SKM-1 treated with dmso at 0.1 percent for 144 hours (cell line): ENCODE measurements around the gene ARL6IP6.
A peak's percentile ranks its signal among the peaks of the same experiment; 100 is the strongest.

Source experiments
- DNase-seq: peaks from one replicate; lab custom pipeline; 2025; ENCODE audit not compliant: unreplicated experiment; lab: John Stamatoyannopoulos, UW

ARL6IP6 gene

DNA sequence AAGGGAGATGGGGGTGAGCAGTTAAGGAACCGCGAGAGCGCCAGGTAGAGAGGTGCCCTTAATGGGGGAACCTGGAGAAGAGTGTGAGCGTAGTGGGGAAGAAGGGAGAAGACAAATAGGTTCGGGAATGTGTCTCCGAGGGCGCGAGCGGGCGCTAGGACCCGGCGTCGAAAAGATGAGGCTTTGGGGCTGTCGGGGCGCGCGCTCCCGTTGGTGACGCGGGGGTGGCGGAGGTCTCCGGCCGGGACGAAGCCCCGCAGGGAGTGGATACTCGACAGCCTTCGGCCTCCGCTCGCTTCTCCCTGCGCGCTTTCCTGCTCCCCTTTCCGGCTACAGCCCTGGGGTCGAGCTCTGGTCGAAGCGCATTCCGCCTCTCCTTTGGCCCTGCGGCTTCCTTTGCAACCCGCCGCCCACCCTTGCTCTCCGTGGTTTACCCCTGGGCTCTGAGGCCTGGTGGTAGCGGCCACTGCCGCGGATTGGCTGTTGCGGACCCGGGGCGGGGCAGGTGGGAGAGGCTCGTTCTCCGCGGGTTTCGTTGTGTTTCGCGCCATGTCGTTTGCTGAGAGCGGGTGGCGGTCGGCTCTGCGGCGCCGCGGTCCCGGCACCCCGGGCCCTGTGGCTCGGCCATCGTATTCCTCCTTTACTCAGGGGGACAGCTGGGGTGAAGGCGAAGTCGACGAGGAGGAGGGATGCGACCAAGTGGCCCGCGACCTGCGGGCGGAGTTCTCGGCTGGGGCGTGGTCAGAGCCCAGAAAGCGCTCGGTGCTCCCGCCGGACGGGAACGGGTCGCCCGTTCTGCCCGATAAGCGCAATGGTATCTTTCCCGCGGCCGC, at the start of gene ARL6IP6:
Gene ARL6IP6, plus strand, starts transcription at position 545 of the 833 bp plus-strand sequence. Its CDS starts 5 bp downstream, at position 550.
- DNase-seq, result peak; percentile 92

DNA sequence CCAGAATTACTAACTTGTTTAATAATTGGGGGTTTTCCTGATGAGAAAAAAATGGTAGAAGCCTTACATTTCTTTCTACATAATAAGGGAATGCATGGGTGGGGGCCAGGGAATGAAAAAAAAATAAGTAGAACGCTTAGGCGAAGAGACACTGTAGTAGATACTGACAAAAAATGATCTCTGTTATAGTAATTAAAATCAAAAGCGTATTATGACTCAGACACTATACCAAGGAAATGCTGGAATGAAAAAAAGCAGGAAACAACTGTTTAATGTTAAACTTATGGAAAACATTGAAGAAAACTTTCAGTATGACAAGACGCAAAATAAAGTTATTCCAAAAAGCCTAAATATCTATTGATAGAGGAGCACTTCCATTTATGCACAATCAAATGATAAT, 44.1 kb upstream of the ARL6IP6 start:
- no peak for DNase-seq

DNA sequence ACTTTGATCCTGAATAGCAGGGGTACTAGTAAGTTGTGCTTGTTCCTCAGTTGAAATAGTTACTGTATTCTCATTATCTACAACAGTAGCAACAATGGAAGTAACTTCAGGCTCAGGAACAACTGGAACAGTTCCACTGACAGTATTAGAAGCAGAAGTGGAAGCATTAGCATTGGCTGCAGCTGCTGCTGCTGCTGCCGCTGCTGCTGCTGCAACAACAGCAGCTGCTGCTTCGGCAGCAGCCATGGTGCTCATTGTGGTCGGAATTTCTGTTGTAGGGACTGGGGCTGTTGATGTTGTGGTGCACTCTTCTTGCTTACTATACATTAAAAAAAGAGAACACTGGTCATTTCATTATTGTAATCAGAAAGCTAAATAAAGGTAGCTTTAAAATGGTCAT, 42.0 kb upstream of the ARL6IP6 start:
- DNase-seq, result no peak

DNA sequence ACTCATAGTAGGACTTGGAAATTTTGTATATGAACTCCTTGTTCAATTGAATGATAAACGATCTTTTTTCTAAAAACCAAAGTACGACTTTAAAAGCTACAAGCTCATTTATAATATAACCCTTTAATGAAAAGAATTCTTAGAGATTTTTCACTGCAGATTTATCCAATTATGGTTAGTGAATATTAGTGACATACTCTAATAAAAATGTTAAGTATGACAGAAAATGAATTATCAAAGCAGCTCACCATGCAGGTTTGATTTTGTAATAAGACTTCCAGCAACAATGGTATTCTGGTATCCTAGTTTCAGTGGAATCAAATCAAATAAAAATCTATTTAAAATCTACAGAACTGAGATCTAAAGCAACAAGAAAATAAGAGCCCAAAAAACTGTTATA, 39.6 kb upstream of the ARL6IP6 start:
- no peak for DNase-seq

DNA sequence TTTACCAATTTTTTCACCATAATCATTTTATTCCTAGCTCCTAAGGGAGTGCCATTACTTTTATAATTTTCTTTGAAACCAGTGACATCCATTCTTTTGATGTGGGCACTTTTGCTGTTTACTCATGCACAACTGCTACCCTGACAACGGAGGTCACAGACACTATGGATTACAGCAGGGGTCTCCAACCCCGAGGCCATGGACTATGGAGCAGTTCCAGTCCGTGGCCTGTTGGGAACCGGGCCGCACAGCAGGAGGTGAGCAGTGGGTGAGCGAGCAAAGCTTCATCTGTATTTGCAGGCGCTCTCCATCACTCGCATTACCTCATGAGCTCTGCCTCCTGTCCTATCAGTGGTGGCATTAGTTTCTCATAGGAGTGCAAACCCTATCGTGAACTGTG, 35.8 kb upstream of the ARL6IP6 start:
- DNase-seq, result no peak

DNA sequence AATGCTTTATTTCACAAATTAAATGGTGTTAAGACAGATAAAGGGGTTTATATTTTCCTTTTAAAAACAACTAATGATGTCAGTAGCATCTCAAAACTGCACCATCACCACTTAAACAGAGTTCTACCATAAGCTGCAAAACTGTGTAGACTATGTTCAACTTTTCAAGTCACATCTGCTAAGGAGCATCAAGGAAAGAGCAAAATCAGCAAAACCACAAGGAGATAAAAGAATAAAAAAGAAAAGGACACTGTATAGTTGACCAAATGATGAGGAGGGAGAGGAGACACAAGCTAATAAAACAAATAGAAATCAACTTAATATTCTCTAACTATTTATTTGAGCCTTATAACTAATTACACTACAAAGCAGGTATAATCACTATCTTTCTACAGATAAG, 35.0 kb upstream of the ARL6IP6 start:
- DNase-seq, result no peak

DNA sequence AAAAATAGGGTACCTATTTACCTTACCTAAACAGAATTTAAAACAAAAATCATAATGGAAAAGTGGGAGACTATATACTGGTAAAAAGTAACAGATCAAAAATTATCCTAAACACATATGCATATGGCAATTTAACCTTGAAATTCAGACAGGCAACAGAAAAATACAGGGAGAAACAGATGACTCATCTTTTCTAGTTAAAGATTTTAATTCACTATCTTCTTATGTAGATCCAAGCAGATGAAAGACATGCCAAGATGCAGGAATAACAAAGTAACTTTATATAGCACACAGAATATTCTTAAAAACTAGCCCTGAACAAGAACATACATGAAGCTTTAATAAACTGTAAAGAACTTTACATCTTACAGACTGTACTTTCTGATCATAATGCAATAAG, 32.1 kb upstream of the ARL6IP6 start:
- DNase-seq, result no peak

DNA sequence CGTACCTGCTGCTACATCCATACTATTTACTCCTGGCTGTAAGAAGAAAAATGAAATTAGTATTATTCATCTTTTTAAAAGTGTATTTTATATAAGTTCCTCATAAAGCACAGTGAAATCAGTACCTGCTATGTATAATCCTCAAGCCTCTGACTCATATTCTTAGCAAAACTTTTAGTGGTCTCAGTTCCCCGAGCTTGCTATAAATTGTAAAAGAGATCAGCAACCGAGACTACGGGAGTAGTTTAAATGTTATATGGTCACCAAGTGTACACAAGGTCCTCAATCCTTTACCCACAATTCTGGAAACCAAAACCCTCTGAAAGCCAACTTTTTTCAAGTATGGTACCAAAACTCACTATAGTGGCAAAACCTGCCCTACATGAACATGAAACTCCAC, 25.4 kb upstream of the ARL6IP6 start:
- no peak for DNase-seq

DNA sequence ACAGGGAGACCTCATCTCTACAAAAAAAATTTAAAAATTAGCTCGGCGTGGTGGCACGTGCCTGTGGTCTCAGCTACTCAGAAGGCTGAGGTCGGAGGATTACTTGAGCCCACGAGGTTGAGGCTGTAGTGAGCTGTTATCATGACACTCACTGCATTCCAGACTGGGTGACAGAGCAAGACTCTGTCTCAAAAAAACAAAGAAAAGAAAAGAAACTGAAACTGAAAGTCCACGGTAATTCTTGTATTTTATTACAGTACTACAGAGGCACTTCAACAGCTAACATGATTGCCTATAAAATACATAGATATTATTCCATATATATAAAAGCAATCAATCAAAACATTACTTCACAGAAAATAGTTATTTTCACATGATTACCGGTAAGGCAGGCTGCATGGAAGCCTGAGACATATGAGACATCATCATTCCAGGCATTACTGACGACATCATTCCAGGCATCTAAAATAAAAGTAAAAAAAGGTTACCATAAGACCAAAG, 24.2 kb upstream of the ARL6IP6 start:
- DNase-seq, result no peak

DNA sequence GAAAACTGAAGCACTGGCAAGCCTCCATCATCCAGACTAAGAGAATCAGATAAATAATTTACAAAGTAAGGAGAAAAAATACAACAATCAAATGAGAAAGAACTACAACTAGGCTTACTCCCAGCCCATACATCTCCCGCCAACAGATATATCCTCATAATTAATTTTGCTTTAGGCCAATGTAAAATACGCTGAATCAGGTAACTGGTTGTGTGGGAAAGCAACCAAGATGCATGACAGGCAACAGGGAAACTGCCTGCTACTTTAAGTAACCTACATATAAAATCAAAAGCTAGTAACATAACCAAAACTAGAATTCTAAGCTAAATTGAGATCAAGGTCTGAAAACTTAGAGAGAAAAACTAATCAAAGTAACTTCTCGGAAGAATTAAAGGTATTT, 22.7 kb upstream of the ARL6IP6 start:
- no peak for DNase-seq

DNA sequence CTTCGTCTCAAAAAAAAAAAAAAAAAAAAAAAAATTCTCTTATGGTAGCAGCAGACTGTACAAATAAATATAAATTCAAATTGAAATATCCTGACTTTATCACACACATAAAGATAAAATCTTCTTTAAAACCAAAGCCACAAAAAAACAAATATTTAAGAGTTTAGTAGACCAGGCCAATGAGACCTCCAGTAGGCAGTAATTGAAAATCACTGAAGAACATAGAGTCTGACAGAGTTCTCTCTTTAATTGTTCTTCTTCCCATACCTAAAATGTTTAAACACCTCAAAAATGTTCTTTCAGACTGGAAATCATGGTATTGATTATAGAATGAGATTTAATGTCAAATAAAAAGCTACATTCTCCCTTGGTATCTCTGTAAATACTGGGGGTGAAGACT, 21.9 kb upstream of the ARL6IP6 start:
- DNase-seq, result no peak

DNA sequence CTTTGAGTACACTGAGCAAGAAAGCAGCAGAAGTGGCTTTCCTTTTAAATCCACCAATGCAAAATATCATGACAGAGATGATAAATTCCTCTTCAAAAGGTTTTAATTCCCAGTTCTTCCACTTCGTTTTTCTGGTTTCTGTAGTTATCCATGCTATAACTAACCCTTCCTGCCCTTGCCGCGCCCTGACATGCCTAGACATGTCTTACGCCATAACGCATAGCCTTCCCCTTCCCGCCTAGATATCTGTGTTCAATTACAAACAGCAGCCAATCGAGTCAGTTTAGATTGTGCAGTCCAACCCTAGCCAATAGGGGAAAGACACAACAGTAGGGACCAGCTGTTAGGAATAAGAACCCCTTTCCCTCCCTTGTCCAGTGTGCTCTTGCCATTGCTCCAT, 17.2 kb upstream of the ARL6IP6 start:
- DNase-seq, result no peak

DNA sequence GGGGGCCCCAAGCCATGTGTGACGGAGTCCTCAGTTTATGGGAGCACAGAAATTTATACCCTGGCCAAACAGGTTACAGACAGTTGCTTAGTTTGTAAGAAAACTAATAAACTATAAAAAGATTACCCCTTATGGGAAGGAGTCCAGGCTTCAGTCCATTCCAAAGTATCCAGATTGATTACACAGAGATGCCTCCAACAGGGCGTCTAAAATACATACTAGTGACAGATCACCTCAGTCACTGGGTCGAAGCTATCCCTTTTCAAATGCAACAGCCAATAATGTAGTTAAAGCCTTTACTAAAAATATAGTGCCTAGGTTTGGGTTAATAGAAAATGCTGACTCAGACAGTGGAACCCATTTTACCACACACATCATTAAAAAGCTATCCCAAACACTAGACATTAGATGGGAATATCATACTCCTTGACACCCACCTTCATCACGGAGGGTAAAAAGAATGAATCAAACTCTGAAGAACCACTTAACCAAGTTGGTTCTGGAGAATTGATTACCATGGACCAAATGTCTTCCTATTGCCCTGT, 11.9 kb upstream of the ARL6IP6 start:
- no peak for DNase-seq

DNA sequence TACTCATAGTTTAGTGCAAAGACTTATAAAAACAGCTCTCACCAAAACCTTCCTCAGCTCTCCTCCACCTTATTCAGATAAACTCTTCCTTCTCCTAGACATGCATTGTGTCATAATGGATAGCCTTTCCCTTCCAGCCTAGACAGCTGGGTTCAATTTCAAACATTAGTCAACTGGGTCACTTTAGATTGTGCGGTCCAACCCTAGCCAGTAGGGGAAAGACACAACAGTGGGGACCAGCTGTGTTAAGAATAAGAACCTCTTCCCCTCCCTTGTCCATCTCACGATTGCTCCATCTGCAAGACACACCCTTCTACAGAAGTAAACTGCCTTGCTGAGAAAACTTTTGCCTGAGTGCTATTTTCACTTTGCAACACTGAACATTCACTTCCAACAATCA, 9.7 kb upstream of the ARL6IP6 start:
- DNase-seq, result no peak

DNA sequence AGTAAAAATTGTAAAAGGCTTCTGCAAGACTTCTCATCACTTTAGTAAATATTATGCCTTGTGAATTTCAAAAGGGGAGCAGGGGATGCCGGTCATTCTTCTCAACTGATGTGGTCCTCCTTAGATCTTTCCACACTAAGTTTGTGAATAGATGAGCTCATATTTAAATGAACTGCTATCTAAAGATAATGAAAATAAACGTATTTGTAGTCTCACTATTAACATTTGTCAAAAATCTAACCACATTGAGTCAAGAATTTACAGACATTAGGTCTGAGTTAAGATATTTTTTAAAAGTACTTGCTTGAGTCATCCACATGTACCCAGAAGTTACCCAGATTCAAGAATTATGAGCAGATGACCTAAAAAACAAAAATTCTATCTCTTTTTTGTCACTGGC, 7.7 kb upstream of the ARL6IP6 start:
- no peak for DNase-seq

DNA sequence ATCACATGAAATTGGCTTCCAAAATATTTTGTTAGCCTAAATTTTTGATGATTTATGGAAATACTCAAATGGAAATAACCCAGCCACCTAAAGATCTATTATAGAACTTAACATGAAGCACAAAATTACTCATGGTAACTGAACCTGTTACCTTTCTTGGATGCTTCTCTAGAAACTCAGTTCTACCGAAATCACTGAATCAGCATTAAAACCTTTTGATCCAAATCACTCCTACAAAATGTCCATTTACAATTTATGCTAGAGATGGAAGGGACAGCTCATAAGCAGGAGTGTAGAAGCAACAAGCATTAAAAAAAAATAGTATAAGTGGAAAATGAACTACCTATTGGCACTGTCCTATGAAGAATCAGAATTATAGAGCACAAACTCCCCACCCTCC, 3.3 kb upstream of the ARL6IP6 start:
- no peak for DNase-seq

DNA sequence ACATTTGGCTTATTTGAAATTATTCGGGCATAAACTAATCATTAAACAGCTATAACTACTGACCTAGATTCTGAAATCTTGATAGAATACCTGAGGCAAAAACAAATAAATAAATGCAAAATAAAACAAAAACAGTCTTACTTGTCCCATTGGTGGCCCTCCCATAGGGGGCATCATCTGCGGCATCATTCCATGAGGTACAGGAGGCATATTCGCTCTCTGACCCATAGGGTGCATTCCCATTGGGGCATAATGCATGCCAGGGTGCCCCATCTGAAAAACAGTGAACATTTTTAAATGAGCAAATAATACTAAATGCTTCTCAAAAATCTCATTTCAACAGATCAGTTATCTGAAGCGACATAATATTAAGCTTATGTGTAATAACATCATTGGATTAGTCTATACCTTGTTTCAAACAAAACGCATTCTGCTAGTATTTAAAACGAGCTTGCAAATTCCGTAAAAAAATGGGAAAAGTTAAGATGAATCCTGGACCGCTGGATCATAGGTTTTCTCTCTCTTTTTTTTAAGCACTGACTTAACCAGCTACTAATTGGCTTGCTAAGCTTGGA, 2.5 kb upstream of the ARL6IP6 start:
- DNase-seq, result peak; percentile 46

DNA sequence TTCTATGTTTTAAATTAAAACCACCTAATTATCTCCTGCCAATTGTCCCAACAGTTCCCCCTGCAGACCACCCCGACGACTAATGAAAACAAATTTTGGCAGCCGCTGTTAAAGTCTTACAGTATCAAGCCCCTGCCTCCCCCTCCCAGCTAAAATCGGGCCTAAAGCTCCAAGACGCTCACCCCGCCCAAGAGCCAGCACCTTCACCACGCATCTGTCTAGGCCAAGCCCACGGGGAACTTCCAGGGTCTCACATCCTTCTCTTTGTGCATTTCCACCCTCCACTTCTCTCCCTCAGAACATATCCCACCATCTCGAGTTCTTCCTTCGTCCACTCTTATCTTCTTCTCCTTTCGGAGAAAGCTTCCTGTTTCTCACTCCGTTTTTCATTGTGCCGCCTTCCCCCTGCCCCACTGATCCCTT, 1.6 kb upstream of the ARL6IP6 start:
- peak; percentile 64 for DNase-seq

DNA sequence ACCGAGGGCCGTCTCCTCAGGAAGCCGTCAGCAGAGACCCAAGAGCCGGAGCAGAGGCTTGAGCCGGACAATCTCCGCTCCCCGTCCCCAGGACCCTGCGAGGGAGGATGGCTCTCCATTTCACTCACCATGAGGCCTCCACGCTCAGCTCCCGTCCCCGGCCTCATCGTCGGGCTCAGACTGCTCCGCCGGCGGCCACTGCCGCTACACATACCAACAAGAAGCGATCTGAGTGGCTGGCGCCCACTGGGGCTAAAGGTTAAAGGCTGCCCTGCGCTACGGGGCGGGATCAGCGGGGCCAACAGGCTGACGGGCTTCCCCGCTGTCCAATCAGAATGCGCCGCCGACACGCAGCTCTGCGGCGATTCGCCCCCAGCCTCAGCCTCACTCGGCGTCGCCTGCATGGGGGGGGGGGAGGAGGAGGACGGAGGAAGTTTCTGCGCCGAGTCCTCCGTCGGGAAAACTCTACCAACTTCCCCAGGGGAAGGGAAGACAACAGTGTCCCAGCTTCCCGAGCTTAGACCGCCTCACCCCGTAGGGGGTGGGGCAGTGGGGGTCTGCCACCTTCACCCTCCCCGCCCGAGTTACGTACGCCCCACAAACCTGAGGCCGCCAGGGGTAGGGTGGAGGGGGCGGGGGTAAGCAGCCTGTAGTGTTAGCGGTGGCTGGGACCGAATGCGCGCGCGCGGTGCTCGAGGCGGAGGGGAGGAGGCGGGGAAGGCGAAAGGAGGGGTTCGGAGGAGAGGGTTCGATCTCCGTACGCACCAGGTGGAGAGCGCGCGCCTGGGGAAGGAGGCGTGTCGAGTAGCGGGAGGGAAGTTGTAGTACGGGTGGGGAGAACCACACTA, 968 bp upstream of the ARL6IP6 start, which contains the start of gene PRPF40A:
Gene PRPF40A, minus strand, starts transcription at position 234 of the 848 bp plus-strand sequence. Its CDS starts 22 bp downstream, at position 212.
- DNase-seq, result peak; percentile 96

DNA sequence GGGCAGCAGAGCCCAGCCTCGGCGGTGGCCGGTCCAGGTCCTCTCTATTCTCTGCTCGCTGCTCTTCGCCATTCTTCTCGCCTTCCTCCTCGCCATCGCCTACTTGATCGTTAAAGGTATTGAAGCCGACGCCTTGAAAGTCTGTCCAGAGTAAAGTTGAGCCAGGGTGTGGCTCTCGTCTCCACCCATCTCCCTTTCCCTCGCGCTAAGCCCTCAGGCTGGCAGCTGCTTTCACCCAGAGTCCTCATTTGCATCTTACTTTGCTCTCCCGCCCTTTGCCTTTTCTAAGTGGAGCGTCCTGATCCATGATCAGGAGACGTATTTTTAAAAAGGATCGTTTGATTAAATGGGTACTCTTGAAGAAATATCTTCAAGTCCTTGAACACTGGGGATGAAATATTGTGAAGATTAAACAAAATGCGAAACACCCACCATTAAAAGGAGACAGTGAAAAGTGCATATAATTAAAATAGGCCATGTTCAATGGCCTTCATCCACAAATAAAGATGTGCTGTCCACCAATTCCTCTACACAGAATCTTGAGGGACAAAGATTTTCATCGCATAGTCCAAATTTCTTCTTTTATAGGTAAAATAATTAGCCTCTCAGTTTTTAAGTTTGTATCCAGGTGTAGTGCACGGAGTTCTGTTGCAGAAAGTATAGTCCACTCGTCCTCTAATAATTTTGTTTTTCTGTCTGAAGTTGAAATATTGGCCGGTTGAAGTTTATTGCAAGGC, 657 bp downstream of the ARL6IP6 start:
- DNase-seq, result peak; percentile 51

DNA sequence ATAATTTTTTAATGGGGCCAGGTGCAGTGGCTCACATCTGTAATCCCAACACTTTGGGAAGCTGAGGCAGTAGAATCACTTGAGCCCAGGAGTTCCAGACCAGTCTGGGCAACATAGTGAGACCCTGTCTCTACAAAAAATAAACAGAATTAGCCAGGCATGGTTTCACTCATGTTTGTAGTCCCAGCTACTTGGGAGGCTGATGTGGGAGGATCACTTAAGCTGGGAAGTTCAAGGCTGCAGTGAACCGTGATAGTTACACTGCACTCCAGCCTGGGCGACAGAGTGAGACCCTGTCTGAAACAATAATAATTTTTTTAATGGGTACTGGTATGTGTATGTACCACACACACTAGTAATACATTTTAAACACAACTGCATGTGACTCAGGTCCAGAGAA, 2.4 kb downstream of the ARL6IP6 start:
- no peak for DNase-seq
